ENCODE results near the gene MIF.
A peak's percentile ranks its signal among the peaks of the same experiment; 100 is the strongest.
"Not testable (repeated sequence)": the region's sequence is repeated elsewhere in the genome, so short reads cannot be mapped to it uniquely, and the experiment has no call there.

MIF gene

GRCh38 chr22:23877566-23877965, 16.6 kb upstream of the MIF start:
- DNase-seq: no peak

- no peak for DNase-seq
Observed at GRCh38 chr22:23878219-23878618, 16.0 kb upstream of the MIF start.

- DNase-seq: no peak
Observed at GRCh38 chr22:23882370-23882769, 11.8 kb upstream of the MIF start.

DNA sequence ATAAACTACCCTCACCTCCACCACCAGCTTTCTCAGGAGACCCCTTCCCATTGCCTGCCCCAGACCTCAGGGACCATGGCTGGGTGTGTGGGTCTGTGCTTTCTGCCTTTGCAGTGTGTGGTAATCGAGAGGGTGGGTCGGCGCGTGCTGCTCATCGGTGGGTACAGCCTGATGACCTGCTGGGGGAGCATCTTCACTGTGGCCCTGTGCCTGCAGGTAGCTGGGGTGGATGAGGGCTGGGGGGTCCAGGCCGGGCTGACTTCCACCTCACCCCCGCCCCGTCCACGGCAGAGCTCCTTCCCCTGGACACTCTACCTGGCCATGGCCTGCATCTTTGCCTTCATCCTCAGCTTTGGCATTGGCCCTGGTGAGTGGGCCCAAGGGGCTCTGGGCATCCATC, 10.5 kb upstream of the MIF start:
- DNase-seq: no peak

DNA sequence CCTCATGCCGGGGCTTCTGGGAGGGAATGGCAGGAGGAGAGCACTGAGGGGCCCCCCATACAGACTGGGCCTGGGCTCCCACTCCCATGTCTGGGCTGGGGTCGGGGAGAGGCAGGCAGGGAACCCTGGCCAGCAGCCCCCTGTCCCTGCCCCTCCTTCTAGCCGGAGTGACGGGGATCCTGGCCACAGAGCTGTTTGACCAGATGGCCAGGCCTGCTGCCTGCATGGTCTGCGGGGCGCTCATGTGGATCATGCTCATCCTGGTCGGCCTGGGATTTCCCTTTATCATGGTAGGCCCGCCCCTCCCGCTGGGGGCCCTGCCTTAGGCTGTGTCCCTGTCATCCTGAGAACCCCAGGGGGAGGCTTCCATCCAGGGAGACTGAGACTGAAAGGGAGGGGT, 10.0 kb upstream of the MIF start:
- no peak for DNase-seq

DNA sequence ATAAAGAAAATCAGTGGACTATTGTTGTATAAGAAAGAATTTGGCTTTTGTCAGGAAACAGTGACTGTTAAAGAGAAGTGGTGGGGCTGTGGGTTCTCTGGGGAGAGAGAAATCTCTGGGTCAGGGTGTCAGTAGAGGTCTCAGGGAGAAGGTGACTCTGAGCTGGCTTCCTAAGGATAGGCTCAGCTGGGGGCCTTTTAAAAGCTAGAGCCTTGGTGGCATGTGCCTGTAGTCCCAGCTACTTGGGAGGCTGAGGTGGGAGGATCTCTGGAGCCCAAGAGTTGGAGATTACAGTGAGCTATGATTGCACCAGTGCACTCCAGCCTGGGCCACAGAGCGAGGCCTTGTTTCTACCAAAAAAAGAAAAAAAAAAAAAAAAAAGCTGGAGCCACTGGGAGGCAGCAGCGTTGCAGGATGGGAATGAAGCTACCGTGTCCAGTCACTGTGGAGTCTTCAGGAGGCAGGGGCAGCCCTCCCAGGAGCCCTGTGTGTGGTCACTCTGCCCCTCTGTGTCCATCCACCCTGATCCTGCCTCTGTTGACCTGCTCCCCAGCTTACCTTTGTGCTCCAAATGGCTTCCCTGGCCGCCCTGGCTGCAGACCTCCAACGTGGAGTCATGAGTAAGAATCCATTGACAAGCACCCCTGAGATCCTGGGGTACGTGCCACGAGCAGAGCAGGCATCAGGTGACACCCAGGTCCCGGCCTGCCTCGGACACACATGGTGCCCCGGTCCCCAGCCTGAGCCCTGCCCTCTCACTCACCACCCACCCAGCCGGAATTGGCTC, 5.4 kb upstream of the MIF start:
- no peak for DNase-seq

DNA sequence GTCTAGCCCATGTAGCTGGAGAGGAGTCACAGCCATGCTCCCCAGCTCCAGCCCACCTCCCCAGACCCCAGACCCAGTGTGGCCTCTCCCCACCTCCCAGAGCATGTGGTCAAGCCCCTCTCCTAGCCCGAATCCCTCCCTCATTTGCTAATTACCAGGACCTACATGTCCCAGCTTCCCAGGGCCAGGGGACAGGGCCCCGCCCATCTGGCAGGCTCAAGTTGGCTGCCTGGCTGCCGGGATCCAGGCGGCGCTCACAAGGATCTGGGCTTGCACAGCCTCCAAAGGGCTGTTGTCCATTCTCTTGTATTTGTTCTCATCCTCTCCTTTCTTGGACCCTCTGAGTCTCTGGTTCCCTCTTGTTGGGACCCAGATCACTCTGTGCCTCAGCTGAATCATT, 4.6 kb upstream of the MIF start:
- DNase-seq: no peak

DNA sequence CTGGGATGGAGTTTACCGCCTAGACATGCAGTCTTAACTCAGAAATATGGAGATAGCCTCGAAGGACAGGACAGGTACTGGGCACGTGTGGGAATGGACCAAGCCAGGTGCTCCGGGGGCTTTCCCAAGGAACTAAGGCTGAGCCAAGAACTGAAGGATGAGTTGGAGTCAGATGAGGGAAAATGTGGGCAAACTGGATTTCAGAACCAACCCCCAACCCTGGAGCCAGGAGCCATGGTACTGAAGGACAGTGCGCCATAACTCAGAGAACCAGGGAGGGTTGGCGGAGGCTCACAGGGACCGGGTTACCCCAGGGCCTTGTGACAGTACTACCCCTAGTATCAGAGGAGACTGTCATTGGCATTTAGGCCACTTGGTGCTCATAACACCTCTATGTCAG, 2.5 kb upstream of the MIF start:
- no peak for DNase-seq

DNA sequence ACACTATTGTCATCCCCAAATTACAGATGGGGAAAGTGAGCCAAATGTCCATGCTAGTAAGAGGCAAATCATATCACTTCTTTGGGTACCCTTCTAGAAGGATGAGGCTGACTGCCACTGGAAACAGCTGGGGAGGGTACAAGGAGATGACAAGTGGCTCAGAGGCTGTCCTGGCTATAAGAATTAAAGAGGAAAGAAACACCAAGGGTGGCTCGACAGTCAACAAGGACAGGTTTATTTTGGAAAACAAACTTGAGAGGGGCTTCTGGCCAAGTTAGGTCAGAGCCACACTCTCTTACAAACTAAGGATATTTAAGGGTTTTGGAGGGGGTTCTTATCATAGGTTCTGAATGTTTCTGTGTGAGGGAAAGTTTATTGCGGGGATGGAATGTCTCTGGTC, 2.1 kb upstream of the MIF start:
- DNase-seq: no peak

- DNase-seq: no peak
Observed at GRCh38 chr22:23892706-23893105, 1.5 kb upstream of the MIF start.

- DNase-seq: no peak
Observed at GRCh38 chr22:23893121-23893944, 850 bp upstream of the MIF start.

DNA sequence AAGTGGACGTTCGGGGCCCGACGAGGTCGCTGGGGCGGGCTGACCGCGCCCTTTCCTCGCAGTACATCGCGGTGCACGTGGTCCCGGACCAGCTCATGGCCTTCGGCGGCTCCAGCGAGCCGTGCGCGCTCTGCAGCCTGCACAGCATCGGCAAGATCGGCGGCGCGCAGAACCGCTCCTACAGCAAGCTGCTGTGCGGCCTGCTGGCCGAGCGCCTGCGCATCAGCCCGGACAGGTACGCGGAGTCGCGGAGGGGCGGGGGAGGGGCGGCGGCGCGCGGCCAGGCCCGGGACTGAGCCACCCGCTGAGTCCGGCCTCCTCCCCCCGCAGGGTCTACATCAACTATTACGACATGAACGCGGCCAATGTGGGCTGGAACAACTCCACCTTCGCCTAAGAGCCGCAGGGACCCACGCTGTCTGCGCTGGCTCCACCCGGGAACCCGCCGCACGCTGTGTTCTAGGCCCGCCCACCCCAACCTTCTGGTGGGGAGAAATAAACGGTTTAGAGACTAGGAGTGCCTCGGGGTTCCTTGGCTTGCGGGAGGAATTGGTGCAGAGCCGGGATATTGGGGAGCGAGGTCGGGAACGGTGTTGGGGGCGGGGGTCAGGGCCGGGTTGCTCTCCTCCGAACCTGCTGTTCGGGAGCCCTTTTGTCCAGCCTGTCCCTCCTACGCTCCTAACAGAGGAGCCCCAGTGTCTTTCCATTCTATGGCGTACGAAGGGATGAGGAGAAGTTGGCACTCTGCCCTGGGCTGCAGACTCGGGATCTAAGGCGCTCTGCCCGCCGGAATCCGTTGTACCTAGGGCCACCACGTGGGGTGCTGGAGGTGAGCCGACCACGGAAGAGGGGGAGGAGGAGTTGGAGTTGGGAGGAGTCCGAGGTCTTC, 771 bp downstream of the MIF start:
- peak; percentile 73 for DNase-seq

- DNase-seq: no peak
Observed at GRCh38 chr22:23895599-23896144, 1.5 kb downstream of the MIF start.

- no peak for DNase-seq
Observed at GRCh38 chr22:23896166-23896522, 2.0 kb downstream of the MIF start.

GRCh38 chr22:23896523-23897186, 2.5 kb downstream of the MIF start:
- no peak for DNase-seq

GRCh38 chr22:23897320-23897719, 3.1 kb downstream of the MIF start:
- no peak for DNase-seq

DNA sequence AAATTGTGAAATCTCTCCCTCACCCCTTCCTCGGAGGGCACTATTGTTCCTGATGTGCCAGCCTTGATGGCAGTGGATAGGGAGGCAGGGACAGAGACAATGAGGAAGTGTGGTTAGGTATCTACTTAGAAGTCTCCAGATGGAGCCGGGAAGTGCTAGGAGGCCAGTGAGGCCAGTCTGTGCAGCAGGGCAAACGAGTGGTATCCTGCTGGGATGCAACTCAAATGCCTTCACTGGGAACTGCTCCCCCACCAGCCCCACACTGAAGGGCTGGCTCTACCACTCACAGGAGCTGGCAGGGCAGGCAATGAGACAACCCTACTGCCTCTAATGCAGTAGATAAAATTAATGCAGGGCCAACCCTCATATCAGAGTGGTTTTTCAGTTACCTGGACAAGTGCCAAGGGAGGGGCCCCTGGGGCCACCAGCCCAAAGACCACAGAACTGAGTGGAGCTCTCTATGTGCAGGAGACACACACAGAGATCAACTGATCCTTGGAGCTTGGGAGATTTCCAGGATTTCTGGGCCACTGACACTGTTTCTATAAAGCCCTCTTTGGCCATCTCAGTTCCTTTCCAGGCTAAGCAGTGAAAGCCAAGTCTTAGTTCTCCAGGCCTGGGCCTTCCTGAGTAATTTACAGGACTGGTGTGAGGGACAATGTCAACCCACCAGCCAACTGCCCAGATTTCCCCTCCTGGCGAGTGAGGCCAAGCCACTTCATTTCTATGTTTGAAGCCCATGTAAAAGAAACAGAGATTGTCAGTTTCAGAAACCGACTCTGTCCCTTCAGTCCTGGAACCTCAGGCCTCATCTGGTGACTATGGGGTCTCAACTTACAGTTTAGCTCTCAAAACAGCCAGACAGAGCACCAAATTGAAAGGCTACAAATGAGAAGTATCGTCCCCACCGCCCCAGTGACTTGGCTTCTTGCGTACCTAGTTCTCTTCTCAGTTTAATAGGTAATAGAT, 4.1 kb downstream of the MIF start:
- no peak for DNase-seq

GRCh38 chr22:23899042-23899745, 5.0 kb downstream of the MIF start:
- DNase-seq: no peak

GRCh38 chr22:23900227-23900626, 6.0 kb downstream of the MIF start:
- not testable (repeated sequence) for DNase-seq

- no peak for DNase-seq
Observed at GRCh38 chr22:23901600-23901999, 7.4 kb downstream of the MIF start.

Data from femur (tissue), 1 donor.